ENCODE measurements around the gene PHETA1.

The PHETA1 gene

GRCh38 chr12:111410431-111411184 is 41.7 kb upstream of the PHETA1 start:
- Histone ChIP-seq H3K9ac (ENCODE audit: low read length) (peak overlapping the region; percentile 57), H3K27me3 (replicated peaks; ENCODE audit: control insufficient read depth, insufficient read depth, low read length) (no peaks in the 10 kb centered on the region), H3K36me3 (ENCODE audit: control insufficient read depth, insufficient read depth, low read length, severe bottlenecking) (no peaks in the 10 kb centered on the region), H3K4me1 (ENCODE audit: control insufficient read depth, insufficient read depth, low read length) (peaks cover 74% of the 10 kb centered on the region), H3K9me3 (ENCODE audit: control insufficient read depth, low read length) (no peaks in the 10 kb centered on the region), H3K4me3 (ENCODE audit: low read length) (peak overlapping the region; percentile 7)
- peak; percentile 52 for DNase-seq (ENCODE audit: low read depth)

DNA sequence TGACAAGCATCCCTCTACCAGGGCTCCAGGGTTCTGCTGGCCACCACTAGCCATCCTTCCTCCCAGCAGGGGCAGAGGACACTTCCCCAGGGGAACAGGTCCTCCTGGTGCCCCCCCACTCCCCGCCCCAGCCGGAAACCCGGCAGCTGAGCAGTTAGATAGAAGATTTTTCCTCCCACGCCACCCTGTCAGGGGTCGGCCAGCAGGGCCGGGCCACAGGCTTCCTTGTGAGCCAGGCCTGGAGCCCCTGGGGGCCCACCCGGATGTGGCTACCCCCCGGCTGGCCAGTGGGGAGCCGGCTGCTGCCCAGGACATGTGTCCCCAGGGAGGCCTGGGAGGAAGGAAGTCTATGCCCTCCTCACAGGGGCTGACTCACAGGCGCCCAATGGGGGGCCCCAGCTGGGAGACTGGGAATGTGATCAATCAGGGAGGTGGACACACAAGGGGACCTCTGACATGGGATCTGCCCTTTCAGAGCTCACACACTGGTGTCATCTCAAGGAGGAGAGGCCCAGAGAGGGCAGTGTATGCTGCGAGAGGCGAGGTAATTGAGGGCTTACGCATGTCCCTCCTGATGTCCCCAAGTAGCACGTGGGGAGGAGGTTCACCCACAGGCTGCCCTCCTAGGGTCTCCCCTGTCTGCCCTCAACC is 41.0 kb upstream of the PHETA1 start:
- Histone ChIP-seq H3K9ac (ENCODE audit: low read length) (peak overlapping the region; percentile 57), H3K36me3 (ENCODE audit: control insufficient read depth, insufficient read depth, low read length, severe bottlenecking) (no peaks in the 10 kb centered on the region), H3K9me3 (ENCODE audit: control insufficient read depth, low read length) (no peaks in the 10 kb centered on the region), H3K4me1 (ENCODE audit: control insufficient read depth, insufficient read depth, low read length) (peaks cover 74% of the 10 kb centered on the region), H3K4me3 (ENCODE audit: low read length) (peak overlapping the region; percentile 27), H3K27me3 (replicated peaks; ENCODE audit: control insufficient read depth, insufficient read depth, low read length) (no peaks in the 10 kb centered on the region)
- peak; percentile 79 for DNase-seq (ENCODE audit: low read depth)

GRCh38 chr12:111409403-111409779 is 40.5 kb upstream of the PHETA1 start:
- Histone ChIP-seq H3K9me3 (ENCODE audit: control insufficient read depth, low read length) (no peaks in the 10 kb centered on the region), H3K4me1 (ENCODE audit: control insufficient read depth, insufficient read depth, low read length) (peaks cover 74% of the 10 kb centered on the region), H3K36me3 (ENCODE audit: control insufficient read depth, insufficient read depth, low read length, severe bottlenecking) (no peaks in the 10 kb centered on the region), H3K9ac (ENCODE audit: low read length) (peak overlapping the region; percentile 57), H3K4me3 (ENCODE audit: low read length) (peak overlapping the region; percentile 27), H3K27me3 (replicated peaks; ENCODE audit: control insufficient read depth, insufficient read depth, low read length) (no peaks in the 10 kb centered on the region)
- peak; percentile 54 for DNase-seq (ENCODE audit: low read depth)

- H3K9me3 ChIP-seq (ENCODE audit: control insufficient read depth, low read length) = no peaks in the 10 kb centered on the region
- H3K36me3 ChIP-seq (ENCODE audit: control insufficient read depth, insufficient read depth, low read length, severe bottlenecking) = no peaks in the 10 kb centered on the region
- H3K4me1 ChIP-seq (ENCODE audit: control insufficient read depth, insufficient read depth, low read length) = peaks cover 71% of the 10 kb centered on the region
- no peak for DNase-seq (ENCODE audit: low read depth)
- H3K9ac ChIP-seq (ENCODE audit: low read length) = peak overlapping the region; percentile 57
- no peaks in the 10 kb centered on the region for H3K27me3 ChIP-seq (replicated peaks; ENCODE audit: control insufficient read depth, insufficient read depth, low read length)
- no peak overlapping the region for H3K4me3 ChIP-seq (ENCODE audit: low read length)
Measured at GRCh38 chr12:111408686-111409402, 39.9 kb upstream of the PHETA1 start.

DNA sequence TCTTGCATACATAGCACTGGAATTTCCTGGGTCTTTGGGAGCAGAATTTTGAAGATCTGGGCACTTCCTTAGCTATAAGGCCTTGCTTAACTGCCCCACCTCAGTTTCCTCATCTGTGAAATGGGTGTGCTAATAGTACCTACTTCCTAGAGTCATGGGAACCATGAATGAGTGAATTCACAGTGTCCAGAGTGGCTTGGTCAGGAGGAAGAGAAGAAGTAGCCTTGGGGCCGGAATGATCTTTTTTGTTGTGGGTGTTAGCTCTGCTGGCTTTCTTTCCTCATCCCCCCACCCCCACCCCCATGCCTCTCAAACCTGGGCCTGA is 39.2 kb upstream of the PHETA1 start:
- no peaks in the 10 kb centered on the region for H3K27me3 ChIP-seq (replicated peaks; ENCODE audit: control insufficient read depth, insufficient read depth, low read length)
- peak overlapping the region; percentile 94 for H3K4me3 ChIP-seq (ENCODE audit: low read length)
- DNase-seq (ENCODE audit: low read depth) = no peak
- peaks cover 68% of the 10 kb centered on the region for H3K4me1 ChIP-seq (ENCODE audit: control insufficient read depth, insufficient read depth, low read length)
- H3K36me3 ChIP-seq (ENCODE audit: control insufficient read depth, insufficient read depth, low read length, severe bottlenecking) = no peaks in the 10 kb centered on the region
- H3K9me3 ChIP-seq (ENCODE audit: control insufficient read depth, low read length) = no peaks in the 10 kb centered on the region
- H3K9ac ChIP-seq (ENCODE audit: low read length) = no peak overlapping the region

GRCh38 chr12:111407377-111408115 is 38.7 kb upstream of the PHETA1 start:
- Histone ChIP-seq H3K4me1 (ENCODE audit: control insufficient read depth, insufficient read depth, low read length) (peaks cover 64% of the 10 kb centered on the region), H3K4me3 (ENCODE audit: low read length) (peak overlapping the region; percentile 94), H3K9me3 (ENCODE audit: control insufficient read depth, low read length) (no peaks in the 10 kb centered on the region), H3K36me3 (ENCODE audit: control insufficient read depth, insufficient read depth, low read length, severe bottlenecking) (no peaks in the 10 kb centered on the region), H3K27me3 (replicated peaks; ENCODE audit: control insufficient read depth, insufficient read depth, low read length) (no peaks in the 10 kb centered on the region), H3K9ac (ENCODE audit: low read length) (peak overlapping the region; percentile 95)
- no peak for DNase-seq (ENCODE audit: low read depth)

- Histone ChIP-seq H3K36me3 (ENCODE audit: control insufficient read depth, insufficient read depth, low read length, severe bottlenecking) (no peaks in the 10 kb centered on the region), H3K9me3 (ENCODE audit: control insufficient read depth, low read length) (no peaks in the 10 kb centered on the region), H3K4me1 (ENCODE audit: control insufficient read depth, insufficient read depth, low read length) (peaks cover 56% of the 10 kb centered on the region), H3K9ac (ENCODE audit: low read length) (peak overlapping the region; percentile 95), H3K4me3 (ENCODE audit: low read length) (peak overlapping the region; percentile 94), H3K27me3 (replicated peaks; ENCODE audit: control insufficient read depth, insufficient read depth, low read length) (no peaks in the 10 kb centered on the region)
- DNase-seq (ENCODE audit: low read depth) = peak; percentile 36
Measured at GRCh38 chr12:111406474-111407376, 37.8 kb upstream of the PHETA1 start.

DNA sequence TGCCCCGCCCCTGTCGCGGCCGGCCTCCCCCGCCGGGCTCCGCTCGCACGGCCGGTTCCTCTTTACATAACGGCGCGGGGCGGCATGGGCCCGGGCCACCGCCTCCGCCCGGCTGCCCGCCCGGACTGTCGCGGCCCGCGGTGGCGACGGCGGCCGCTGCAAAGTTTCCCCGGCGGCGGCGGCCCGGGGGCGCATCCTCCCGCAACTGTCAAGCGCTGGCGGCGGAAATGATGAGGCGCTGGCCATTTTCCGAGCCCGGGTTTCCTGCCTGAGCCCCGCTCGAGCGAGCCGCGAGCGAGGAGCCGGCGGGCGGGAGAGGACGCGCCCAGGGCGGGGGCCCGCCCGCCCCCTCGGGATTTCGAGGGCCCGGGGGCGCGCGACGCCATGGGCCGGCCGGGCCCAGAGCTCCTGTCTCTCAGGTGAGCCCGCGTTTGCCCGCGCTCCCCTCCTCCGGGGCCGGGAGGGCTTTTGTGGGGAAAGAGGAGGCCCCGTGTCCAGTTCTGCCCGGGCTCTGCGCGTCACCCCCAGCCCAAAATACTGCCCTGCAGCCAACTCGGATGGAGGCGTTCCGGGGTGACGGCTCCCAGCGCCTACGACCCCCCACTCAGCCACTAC is 37.1 kb upstream of the PHETA1 start, which contains the start of gene SH2B3:
SH2B3 (plus strand) TSS at position 65 of the 615 bp plus-strand sequence. CDS start 12,223 bp downstream, outside the sequence.
- Histone ChIP-seq H3K27me3 (replicated peaks; ENCODE audit: control insufficient read depth, insufficient read depth, low read length) (no peaks in the 10 kb centered on the region), H3K4me3 (ENCODE audit: low read length) (peak within 1 kb of the TSS; percentile 94), H3K4me1 (ENCODE audit: control insufficient read depth, insufficient read depth, low read length) (peaks cover 49% of the 10 kb centered on the region), H3K9me3 (ENCODE audit: control insufficient read depth, low read length) (no peaks in the 10 kb centered on the region), H3K36me3 (ENCODE audit: control insufficient read depth, insufficient read depth, low read length, severe bottlenecking) (no peaks in the 10 kb centered on the region), H3K9ac (ENCODE audit: low read length) (peak within 1 kb of the TSS; percentile 95)
- no peak for DNase-seq (ENCODE audit: low read depth)

- peaks cover 42% of the 10 kb centered on the region for H3K4me1 ChIP-seq (ENCODE audit: control insufficient read depth, insufficient read depth, low read length)
- H3K9ac ChIP-seq (ENCODE audit: low read length) = peak overlapping the region; percentile 95
- peak; percentile 96 for DNase-seq (ENCODE audit: low read depth)
- peak overlapping the region; percentile 94 for H3K4me3 ChIP-seq (ENCODE audit: low read length)
- H3K27me3 ChIP-seq (replicated peaks; ENCODE audit: control insufficient read depth, insufficient read depth, low read length) = no peaks in the 10 kb centered on the region
- no peaks in the 10 kb centered on the region for H3K9me3 ChIP-seq (ENCODE audit: control insufficient read depth, low read length)
- H3K36me3 ChIP-seq (ENCODE audit: control insufficient read depth, insufficient read depth, low read length, severe bottlenecking) = no peaks in the 10 kb centered on the region
Measured at GRCh38 chr12:111405149-111405858, 36.4 kb upstream of the PHETA1 start.
